Endothelial cell of umbilical vein (primary cell): ENCODE results near the gene ZNF101. TPM values are rescaled to one million over a fixed set of nuclear protein-coding genes. Genes with fewer than 3 reads are reported as not detected.

Experiments used
- BruUV-seq: library from RNA; stranded (reverse); fragments of 400-500 nt; replicated peaks from 2 replicates; lab custom pipeline; 2021; lab: Mats Ljungman, UMichigan
- CTCF ChIA-PET: fragments of 300-600, 350-600 bp; sonication (Branson Sonifier 250); formaldehyde crosslinking; loops from one replicate; lab custom pipeline; 2021; ENCODE audit warnings: antibody characterized with exemption, inconsistent platforms; lab: Charles Lee
- POLR2A ChIA-PET: fragments of 300-600, 350-600 bp; sonication (Branson Sonifier 250); formaldehyde crosslinking; loops from one replicate; lab custom pipeline; 2021; ENCODE audit warnings: antibody characterized with exemption, inconsistent platforms; lab: Charles Lee
- DNase-seq: peaks from one replicate; pipeline ENCODE4 v3.0.0-alpha.2; 2011; ENCODE audit warnings: low read depth, low spot score
- FAIRE-seq: peaks from 2 replicates; lab custom pipeline; 2011; peaks lifted over from hg19 to GRCh38; lab: Jason Lieb, UNC
- H2AFZ ChIP-seq: 2 replicates; pipeline ENCODE4 v1.6.0; 2012; ENCODE audit warnings: low read depth, low read length, control low read depth, inconsistent platforms
- H3K27ac ChIP-seq: 2 replicates; pipeline ENCODE4 v1.5.1; 2011; ENCODE audit warnings: low read depth, mild to moderate bottlenecking, control low read depth, low read length, moderate library complexity; ENCODE audit not compliant: insufficient read depth
- H3K27me3 ChIP-seq, 2 experiments: 2 replicates each; pipeline versions ENCODE4 v1.6.0 to v1.6.1; 2011; ENCODE audit warnings: low read length in 2 of 2, mixed read lengths in 1 of 2; ENCODE audit not compliant: control insufficient read depth in 2 of 2, insufficient read depth in 2 of 2
- H3K36me3 ChIP-seq, 2 experiments: 2 replicates in 1 of 2; 3 replicates in 1 of 2; pipeline ENCODE4 v1.5.1; 2011; ENCODE audit warnings: low read length in 2 of 2, mild to moderate bottlenecking in 1 of 2, moderate library complexity in 1 of 2; ENCODE audit not compliant: control insufficient read depth in 2 of 2, insufficient read depth in 2 of 2; ENCODE audit errors: extremely low read depth in 1 of 2
- H3K4me1 ChIP-seq: 3 replicates; pipeline ENCODE4 v1.5.1; 2011; ENCODE audit warnings: mild to moderate bottlenecking, low read length; ENCODE audit not compliant: control insufficient read depth, insufficient read depth; ENCODE audit errors: extremely low read depth
- H3K4me2 ChIP-seq: 2 replicates; pipeline ENCODE4 v1.6.1; 2011; ENCODE audit warnings: low read length, control low read depth, mixed read lengths; ENCODE audit not compliant: insufficient read depth
- H3K4me3 ChIP-seq, 3 experiments: fragments of 200-600 bp in 1 of 3; sonication (generic), shearing (Covaris generic) in 1 of 3; replicated peaks in 1 of 3; 2 replicates each; pipeline ENCODE4 v1.5.1; 2011 to 2016; ENCODE audit warnings: control low read depth in 3 of 3, low read length in 3 of 3, mild to moderate bottlenecking in 2 of 3, inconsistent platforms in 1 of 3, low read depth in 1 of 3, moderate library complexity in 1 of 3; ENCODE audit not compliant: insufficient read depth in 1 of 3
- H3K79me2 ChIP-seq: 2 replicates; pipeline ENCODE4 v1.6.0; 2012; ENCODE audit warnings: low read length, inconsistent platforms; ENCODE audit not compliant: control insufficient read depth, insufficient read depth
- H3K9ac ChIP-seq: replicated peaks from 2 replicates; pipeline ENCODE3; 2011; ENCODE audit warnings: low read length, control low read depth; ENCODE audit not compliant: insufficient read depth; ENCODE audit errors: extremely low read depth
- H3K9me1 ChIP-seq: replicated peaks from 3 replicates; pipeline ENCODE4 v1.6.0; 2011; ENCODE audit warnings: mild to moderate bottlenecking, low read length; ENCODE audit not compliant: control insufficient read depth, insufficient read depth; ENCODE audit errors: extremely low read depth
- H3K9me3 ChIP-seq: replicated peaks from 2 replicates; pipeline ENCODE4 v1.5.1; 2012; ENCODE audit warnings: low read length, inconsistent platforms; ENCODE audit not compliant: control insufficient read depth, insufficient read depth
- H4K20me1 ChIP-seq: replicated peaks from 2 replicates; pipeline ENCODE3; 2011; ENCODE audit warnings: mild to moderate bottlenecking, low read length; ENCODE audit not compliant: control insufficient read depth, insufficient read depth; ENCODE audit errors: extremely low read depth
- CTCF ChIP-seq, 2 donors: IDR thresholded peaks; 1 replicate in 1 of 2; 2 replicates in 1 of 2; pipeline ENCODE4 v1.5.1; 2011; ENCODE audit warnings: low read length in 2 of 2, mild to moderate bottlenecking in 2 of 2, moderate library complexity in 2 of 2, control low read depth in 1 of 2, inconsistent platforms in 1 of 2, low read depth in 1 of 2; ENCODE audit not compliant: insufficient read depth in 1 of 2; ENCODE audit errors: extremely low read depth in 1 of 2
- EZH2 ChIP-seq: IDR thresholded peaks from 2 replicates; pipeline ENCODE4 v1.6.1; 2012; ENCODE audit warnings: borderline replicate concordance, low read depth, mild to moderate bottlenecking, moderate library complexity, low read length, inconsistent platforms; ENCODE audit not compliant: severe bottlenecking
- FOS ChIP-seq: IDR thresholded peaks from 2 replicates; pipeline ENCODE4 v1.6.1; 2011; ENCODE audit warnings: mild to moderate bottlenecking, low read length, moderate library complexity, borderline replicate concordance; ENCODE audit not compliant: insufficient read depth
- JUN ChIP-seq: IDR thresholded peaks from 2 replicates; pipeline ENCODE4 v1.6.1; 2011; ENCODE audit warnings: borderline replicate concordance, low read depth; ENCODE audit not compliant: insufficient read length, insufficient read depth
- MYC ChIP-seq: IDR thresholded peaks from one replicate; pipeline ENCODE4 v1.6.1; 2011; ENCODE audit warnings: mild to moderate bottlenecking, low read depth, low read length
- POLR2A ChIP-seq: IDR thresholded peaks from 2 replicates; pipeline ENCODE4 v1.6.1; 2012; ENCODE audit warnings: low read depth, mild to moderate bottlenecking, control low read depth, low read length
- POLR2AphosphoS5 ChIP-seq: IDR thresholded peaks from 2 replicates; pipeline ENCODE4 v1.6.1; 2012; ENCODE audit warnings: low read depth, mild to moderate bottlenecking, control low read depth, low read length, moderate library complexity; ENCODE audit not compliant: insufficient read depth
- dilution Hi-C: fragments of 300-500 bp; cut with MboI; formaldehyde crosslinking; loops from one replicate; pipeline ENCODE4 v1.15.0; 2019; ENCODE audit warnings: low sequenced_read_pairs; ENCODE audit not compliant: extremely low pct_ligation_motif_present
- intact Hi-C: fragments of 100-400 bp; cut with micrococcal nuclease; formaldehyde crosslinking; loops from one replicate; pipeline ENCODE4 v1.10.0; 2022
- polyA plus RNA-seq, 4 experiments: library from polyadenylated mRNA; depleted of rRNA in 3 of 4; stranded (reverse) in 3 of 4; unstranded in 1 of 4; fragments of >200 nt; gene quantifications; 2 replicates each; pipeline versions ENCODE4 v1.2.1 to v1.2.3, GENCODE V29; 2011 to 2012; ENCODE audit warnings: missing spikeins in 1 of 4
- total RNA-seq: library from RNA; stranded (reverse); gene quantifications from 2 replicates; pipeline ENCODE4 v1.2.3, GENCODE V29; 2021

ZNF101 gene
- total and polyA plus RNA-seq, 2 donors (not counting 3 experiments of a cell fraction or from before 2014, with no cell fraction given) = 2.8 to 12.8 TPM

- Histone ChIP-seq H3K79me2 (peaks cover 6% of the 10 kb centered on the region), H3K36me3 (peaks cover 0 to 9% of the 10 kb centered on the region in 2 experiments), H2AFZ (no peak overlapping the region), H3K27ac (no peak overlapping the region), H3K9me1 (no peaks in the 10 kb centered on the region), H3K27me3 (no peaks in the 10 kb centered on the region), H3K9ac (no peak overlapping the region), H3K4me3 (no peak overlapping the region), H3K4me2 (no peak overlapping the region), H3K4me1 (peaks cover 6% of the 10 kb centered on the region), H3K9me3 (no peaks in the 10 kb centered on the region), H4K20me1 (no peaks in the 10 kb centered on the region)
- no peak for FAIRE-seq
- dilution Hi-C loops = no loop called here
- no peak for DNase-seq
- TF ChIP-seq POLR2AphosphoS5 (no peak), CTCF (IDR thresholded peaks at IDR 0.05; ENCODE audit: extremely low read depth in 1 of 2, insufficient read depth in 1 of 2, low read depth in 1 of 2, low read length in 2 of 2) (no peak), POLR2A (no peak), FOS (no peak), JUN (no peak), MYC (no peak), EZH2 (no peak)
- CTCF ChIA-PET = no interaction called here
- no TSS peak for BruUV-seq
- intact Hi-C loops = no loop called here
- POLR2A ChIA-PET = no interaction called here
Measured at GRCh38 chr19:19672816-19673215, 4.2 kb downstream of the ZNF101 start.
